ENCODE measurements around the gene NRP2.

NRP2 gene

DNA sequence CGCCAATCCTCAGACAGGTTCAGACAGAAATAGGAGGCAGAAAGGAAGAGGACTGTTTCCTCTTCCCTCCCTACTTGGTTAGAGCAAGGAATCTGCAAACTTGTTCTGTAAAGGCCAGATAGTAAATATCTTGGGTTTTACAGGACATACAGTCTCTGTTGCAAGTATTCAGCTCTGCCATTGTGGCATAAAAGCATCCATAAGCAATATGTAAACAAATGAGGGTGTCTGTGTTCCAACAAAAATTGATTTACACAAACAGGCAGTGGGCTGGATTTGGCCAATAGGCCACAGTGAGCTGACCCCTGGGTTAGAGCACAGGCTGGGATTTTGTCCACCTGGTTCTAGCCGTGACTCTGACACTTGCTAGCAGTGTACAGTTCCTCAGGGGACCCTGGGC lies 89.4 kb downstream of the NRP2 start:
- DNase-seq (ENCODE audit: low spot score): no peak

DNA sequence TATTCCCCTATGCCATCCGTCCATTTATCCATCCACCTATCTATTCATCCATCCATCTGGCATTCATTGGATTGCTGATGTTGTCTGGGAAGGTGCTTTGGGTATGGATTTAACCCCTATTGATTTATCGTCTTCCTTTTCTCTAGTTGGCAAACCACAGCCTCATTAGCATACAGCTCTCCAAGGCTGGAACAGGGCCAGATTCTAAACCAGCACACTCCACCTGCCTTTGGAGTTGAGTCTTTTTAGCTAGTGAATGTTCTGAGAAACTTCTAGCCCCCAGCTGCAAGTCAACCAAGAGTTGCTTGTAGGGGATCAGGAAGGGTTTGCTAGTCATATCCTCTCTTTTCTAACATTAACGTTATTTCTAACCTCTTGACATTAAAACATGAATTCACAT lies 90.7 kb downstream of the NRP2 start:
- no peak for DNase-seq (ENCODE audit: low spot score)

DNA sequence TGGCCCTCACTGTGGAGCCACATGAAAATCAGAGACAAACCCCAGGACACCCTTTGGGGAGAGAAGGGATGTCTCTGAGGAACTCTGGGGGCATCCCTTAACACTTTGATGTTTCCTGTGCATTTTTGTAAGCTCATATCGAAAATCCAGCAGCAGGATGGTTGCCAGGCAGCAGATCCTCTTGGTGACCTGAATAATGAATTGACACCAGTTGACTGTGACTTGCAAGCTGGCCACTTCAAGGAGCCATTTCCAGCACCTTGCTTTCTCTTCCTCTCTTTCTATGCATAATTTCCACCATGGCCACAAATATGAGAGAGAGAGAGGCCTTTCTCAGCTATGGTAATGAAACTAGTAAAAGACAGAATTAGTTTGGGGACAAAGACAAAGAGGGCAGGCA lies 91.7 kb downstream of the NRP2 start:
- DNase-seq (ENCODE audit: low spot score): no peak

DNA sequence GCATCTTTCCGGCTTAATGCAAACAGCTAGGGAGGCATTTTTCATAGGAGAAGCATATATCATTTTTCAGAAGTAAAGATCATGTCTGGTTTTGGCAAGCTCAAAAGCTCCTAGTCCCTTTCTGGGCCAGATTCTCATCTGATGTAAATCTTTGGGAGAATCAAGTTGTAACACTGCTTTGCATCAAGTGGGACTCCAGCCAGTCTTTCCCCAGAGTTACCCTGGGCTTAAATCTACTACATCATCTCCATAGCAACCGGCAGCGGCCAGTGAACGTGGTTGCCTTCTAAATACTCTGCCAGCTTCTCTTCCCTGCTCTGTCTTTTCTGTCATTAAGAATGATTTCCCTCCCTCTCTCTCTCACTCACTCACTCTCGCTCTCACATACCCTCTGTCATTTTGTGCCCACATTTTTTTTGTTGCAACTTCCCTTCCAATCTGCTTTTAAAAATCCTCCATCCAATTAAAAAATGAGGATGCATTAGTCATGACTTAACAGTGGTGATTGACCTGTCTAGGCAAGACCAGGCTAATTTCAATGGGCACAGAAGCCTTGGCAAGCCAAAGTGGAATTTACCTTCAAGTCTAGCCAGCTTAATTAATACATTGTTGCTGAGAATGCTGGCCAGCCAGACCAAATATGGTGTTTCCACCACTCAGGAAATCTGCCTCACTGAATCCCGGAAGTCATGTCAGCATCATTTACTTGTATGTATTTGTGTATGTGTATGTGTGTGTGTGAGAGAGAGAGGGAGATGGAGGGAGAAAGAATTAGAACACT lies 93.0 kb downstream of the NRP2 start:
- no peak for DNase-seq (ENCODE audit: low spot score)

DNA sequence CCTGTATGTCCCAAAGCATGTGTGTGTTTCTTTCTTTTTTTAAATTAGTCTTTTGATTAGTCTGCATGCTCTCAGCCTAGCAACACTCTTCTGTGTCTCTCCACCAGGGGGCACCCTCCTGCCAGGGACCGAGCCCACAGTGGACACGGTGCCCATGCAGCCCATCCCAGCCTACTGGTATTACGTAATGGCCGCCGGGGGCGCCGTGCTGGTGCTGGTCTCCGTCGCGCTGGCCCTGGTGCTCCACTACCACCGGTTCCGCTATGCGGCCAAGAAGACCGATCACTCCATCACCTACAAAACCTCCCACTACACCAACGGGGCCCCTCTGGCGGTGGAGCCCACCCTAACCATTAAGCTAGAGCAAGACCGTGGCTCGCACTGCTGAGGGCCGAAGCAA lies 93.8 kb downstream of the NRP2 start:
- peak; percentile 82 for DNase-seq (ENCODE audit: low spot score)

GRCh38 chr2:205776720-205777119 lies 94.4 kb downstream of the NRP2 start:
- no peak for DNase-seq (ENCODE audit: low spot score)

- no peak for DNase-seq (ENCODE audit: low spot score)
Measured at GRCh38 chr2:205778356-205778755, 96.1 kb downstream of the NRP2 start.

GRCh38 chr2:205780645-205781044 lies 98.3 kb downstream of the NRP2 start:
- DNase-seq (ENCODE audit: low spot score): no peak

GRCh38 chr2:205781244-205781931 lies 99.1 kb downstream of the NRP2 start:
- DNase-seq (ENCODE audit: low spot score): no peak

- no peak for DNase-seq (ENCODE audit: low spot score)
Measured at GRCh38 chr2:205782941-205783340, 100.6 kb downstream of the NRP2 start.

- no peak for DNase-seq (ENCODE audit: low spot score)
Measured at GRCh38 chr2:205783872-205784499, 101.7 kb downstream of the NRP2 start.

DNA sequence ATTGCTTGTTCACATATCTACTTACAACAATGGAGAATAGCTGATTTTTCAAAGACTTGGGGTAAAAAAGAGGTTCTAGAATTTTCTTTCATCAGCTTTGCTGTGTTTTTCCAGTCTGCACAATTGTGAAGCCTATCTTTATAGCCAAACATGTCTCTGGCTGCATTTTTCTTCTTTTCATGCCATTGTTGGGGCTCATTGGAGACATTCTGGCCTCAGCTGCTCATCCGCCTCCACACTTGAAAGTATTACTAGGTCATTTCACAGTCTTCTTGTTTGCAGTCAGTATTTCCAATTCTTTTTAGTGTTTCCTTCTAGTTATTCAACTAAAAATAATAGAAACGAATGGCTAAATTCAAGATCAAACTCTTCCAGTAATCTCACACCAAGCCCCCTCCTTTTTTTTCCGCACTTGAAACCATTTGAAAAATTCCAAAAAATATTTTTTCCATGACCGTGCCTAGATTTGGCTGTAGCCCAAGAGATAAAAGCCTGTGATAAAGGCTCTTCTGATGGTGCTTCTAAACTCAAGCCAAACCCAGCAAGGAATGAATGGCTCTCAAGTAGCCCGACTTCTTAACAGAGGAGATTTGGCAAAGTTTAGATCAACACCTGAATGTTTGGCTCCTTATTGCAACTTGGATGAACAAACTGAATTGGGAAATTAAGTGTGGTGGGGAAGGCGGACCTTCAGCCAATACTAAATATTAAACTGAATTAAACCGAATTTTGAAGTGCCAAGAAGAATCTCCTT lies 103.4 kb downstream of the NRP2 start:
- DNase-seq (ENCODE audit: low spot score): no peak

DNA sequence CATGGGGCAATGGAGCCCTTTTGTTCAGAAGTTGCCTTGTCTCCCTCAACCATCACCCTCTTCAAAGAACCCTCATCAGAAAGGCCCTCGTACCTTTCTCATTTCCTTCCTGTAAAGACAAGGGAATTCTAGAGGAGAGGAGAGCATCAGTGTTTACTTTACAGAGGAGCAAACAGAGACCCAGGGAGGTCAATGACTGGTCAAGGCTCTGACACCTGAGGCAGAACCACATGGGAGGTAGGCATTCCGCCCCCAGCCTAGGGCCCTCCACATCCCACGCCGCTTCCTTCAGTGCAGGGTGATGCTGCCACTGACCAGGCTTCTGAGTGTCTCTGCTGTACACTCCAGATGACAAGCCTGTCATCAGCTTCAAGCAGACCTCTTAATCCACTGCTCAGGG lies 104.7 kb downstream of the NRP2 start:
- DNase-seq (ENCODE audit: low spot score): no peak

DNA sequence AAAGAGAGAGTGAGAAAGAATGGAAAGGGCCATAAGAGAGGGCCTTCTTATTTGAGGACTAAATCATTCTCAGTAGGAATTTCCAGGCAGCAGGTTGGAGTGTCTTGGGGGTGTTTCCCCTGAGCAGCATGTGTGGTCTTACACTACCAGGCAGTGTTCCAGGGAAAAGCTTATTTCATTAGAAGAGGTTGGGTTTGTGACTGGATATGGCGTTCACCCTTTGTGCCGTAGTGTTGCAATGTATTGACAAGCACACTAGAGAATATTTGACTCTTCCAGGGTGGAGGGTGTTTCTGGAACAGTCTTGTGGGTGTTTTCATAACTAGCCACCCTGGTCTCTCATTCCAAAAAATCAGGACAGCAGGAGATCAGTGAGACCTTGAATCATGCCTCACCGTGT lies 105.5 kb downstream of the NRP2 start:
- DNase-seq (ENCODE audit: low spot score): no peak

GRCh38 chr2:205789906-205790305 lies 107.6 kb downstream of the NRP2 start:
- DNase-seq (ENCODE audit: low spot score): no peak

DNA sequence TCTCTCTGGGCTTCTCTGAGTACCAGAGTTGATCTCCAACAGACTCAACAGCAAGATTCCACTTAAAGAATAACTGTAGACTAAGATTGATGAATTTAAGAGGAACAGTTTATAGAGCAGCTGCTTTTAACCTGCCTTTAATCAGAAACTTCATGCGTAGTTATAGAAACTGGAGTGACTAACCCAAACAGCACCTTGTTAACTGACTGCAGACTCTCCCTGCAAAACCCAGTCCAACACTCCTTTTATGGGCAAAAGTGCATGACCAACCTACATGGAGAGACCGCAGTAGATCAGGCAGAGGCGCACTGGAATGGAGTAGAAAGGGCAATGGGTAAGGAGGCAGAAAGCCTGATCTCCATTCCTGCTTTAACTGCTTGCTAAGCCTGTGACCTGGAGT lies 110.6 kb downstream of the NRP2 start:
- DNase-seq (ENCODE audit: low spot score): no peak

- no peak for DNase-seq (ENCODE audit: low spot score)
Measured at GRCh38 chr2:205796805-205797313, 114.6 kb downstream of the NRP2 start.

DNA sequence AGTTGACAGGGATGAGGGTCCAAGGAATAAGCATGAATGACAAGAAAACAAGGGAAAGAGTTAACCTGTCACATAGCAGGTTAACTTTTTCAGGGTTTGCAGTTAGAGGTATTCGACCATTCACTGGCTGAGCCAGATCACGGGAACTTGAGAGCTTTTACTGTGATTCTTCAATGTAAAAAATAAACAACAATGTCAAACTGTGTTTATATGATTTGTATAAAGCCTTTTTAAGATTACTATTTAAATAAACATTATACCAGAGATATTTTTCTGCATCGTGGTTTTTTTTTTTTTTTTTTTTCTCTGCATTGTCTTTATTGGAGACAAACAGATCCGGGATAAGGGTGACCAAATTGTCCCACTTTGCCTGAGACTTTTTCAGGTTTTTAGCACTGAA lies 115.6 kb downstream of the NRP2 start:
- no peak for DNase-seq (ENCODE audit: low spot score)

DNA sequence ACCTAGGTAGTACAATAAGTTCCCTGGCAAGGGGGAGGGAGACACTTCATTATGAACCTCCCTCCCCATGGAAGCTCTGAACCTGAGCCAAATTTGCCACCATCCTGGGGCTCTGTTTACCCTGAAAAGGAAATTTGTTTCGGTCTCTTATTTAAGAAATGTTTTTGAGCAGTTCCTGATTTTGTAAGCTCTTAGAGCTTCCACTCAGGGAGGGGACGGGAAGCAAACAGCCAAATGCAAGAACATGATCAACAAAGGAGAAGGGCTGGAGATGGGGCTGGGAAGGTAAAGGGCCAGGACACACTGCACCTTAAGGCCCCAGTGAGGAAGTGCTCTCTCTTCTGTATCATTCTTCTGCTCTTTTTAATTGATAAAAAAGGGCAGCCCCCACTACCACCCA lies 117.9 kb downstream of the NRP2 start:
- no peak for DNase-seq (ENCODE audit: low spot score)

- DNase-seq (ENCODE audit: low spot score): no peak
Measured at GRCh38 chr2:205800773-205801172, 118.5 kb downstream of the NRP2 start.

DNA sequence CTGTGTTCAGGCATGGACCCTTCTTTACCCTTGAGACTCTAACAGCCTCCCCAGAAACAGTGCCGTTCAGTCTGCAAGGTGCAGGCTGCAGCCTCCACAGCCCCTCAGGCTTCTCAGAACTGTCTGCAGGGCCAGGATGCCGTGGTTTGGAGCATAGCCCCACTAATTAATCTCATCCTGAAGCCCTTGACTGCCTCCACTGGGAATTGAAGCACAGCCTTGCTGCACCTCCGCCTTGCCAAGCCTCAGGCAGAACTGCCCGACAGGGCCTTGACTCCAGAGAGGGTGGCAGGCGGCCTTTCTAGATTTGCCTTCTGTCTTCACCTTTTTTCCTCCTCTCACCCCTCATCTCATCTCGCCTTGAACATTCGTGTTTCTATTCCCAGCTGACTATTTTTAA lies 119.8 kb downstream of the NRP2 start:
- no peak for DNase-seq (ENCODE audit: low spot score)

GRCh38 chr2:205802941-205803340 lies 120.6 kb downstream of the NRP2 start:
- DNase-seq (ENCODE audit: low spot score): no peak

All from ecto neural progenitor cell (in vitro differentiated cells).